ENCODE results near the gene PRR20G.

GRCh38 chr3:127261925-127262324 is 25.9 kb downstream of the PRR20G start:
- TF ChIP-seq, protein P1, sequence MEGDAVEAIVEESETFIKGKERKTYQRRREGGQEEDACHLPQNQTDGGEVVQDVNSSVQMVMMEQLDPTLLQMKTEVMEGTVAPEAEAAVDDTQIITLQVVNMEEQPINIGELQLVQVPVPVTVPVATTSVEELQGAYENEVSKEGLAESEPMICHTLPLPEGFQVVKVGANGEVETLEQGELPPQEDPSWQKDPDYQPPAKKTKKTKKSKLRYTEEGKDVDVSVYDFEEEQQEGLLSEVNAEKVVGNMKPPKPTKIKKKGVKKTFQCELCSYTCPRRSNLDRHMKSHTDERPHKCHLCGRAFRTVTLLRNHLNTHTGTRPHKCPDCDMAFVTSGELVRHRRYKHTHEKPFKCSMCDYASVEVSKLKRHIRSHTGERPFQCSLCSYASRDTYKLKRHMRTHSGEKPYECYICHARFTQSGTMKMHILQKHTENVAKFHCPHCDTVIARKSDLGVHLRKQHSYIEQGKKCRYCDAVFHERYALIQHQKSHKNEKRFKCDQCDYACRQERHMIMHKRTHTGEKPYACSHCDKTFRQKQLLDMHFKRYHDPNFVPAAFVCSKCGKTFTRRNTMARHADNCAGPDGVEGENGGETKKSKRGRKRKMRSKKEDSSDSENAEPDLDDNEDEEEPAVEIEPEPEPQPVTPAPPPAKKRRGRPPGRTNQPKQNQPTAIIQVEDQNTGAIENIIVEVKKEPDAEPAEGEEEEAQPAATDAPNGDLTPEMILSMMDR (IDR thresholded peaks at IDR 0.05; ENCODE audit: low read length), result no peak
- no peak for TF ChIP-seq EZH2 (IDR thresholded peaks at IDR 0.05; ENCODE audit: borderline replicate concordance, low read length)

Measured in OCI-LY1 (cell line).